GM21619 (cell line): Measurements from ENCODE around the gene OR2F2.

Source experiments
- ATAC-seq: cut with Tn5 transposase; IDR thresholded peaks from one replicate; pipeline ENCODE4 v1.9.1; 2021; ENCODE audit not compliant: unreplicated experiment

Gene OR2F2

GRCh38 chr7:143913945-143914615 is 21.0 kb upstream of the OR2F2 start:
- no peak for ATAC-seq

- no peak for ATAC-seq
Measured at GRCh38 chr7:143914938-143915652, 19.9 kb upstream of the OR2F2 start.

GRCh38 chr7:143924851-143925250 is 10.2 kb upstream of the OR2F2 start:
- ATAC-seq = no peak

GRCh38 chr7:143929224-143929920 is 5.7 kb upstream of the OR2F2 start:
- ATAC-seq = peak; percentile 67

GRCh38 chr7:143931739-143932138 is 3.3 kb upstream of the OR2F2 start:
- ATAC-seq = no peak

GRCh38 chr7:143936087-143937009 is 1.3 kb downstream of the OR2F2 start:
- ATAC-seq = no peak

GRCh38 chr7:143938379-143939243 is 3.6 kb downstream of the OR2F2 start:
- ATAC-seq = no peak

- no peak for ATAC-seq
Measured at GRCh38 chr7:143945423-143945822, 10.4 kb downstream of the OR2F2 start.

- no peak for ATAC-seq
Measured at GRCh38 chr7:143947111-143947510, 12.1 kb downstream of the OR2F2 start.

- no peak for ATAC-seq
Measured at GRCh38 chr7:143948733-143949132, 13.7 kb downstream of the OR2F2 start.

- ATAC-seq = no peak
Measured at GRCh38 chr7:143953421-143953820, 18.4 kb downstream of the OR2F2 start.

- ATAC-seq = no peak
Measured at GRCh38 chr7:143954135-143954534, 19.1 kb downstream of the OR2F2 start.

- no peak for ATAC-seq
Measured at GRCh38 chr7:143954544-143954943, 19.5 kb downstream of the OR2F2 start, which contains the start of gene OR2F1. Gene OR2F1 (plus strand): TSS chr7:143954844. CDS start chr7:143959971, 5,127 bp downstream.

GRCh38 chr7:143958781-143959180 is 23.7 kb downstream of the OR2F2 start:
- ATAC-seq = no peak

GRCh38 chr7:143960813-143961610 is 26.0 kb downstream of the OR2F2 start:
- ATAC-seq = no peak

GRCh38 chr7:143965280-143965679 is 30.2 kb downstream of the OR2F2 start:
- ATAC-seq = no peak

GRCh38 chr7:143967398-143967797 is 32.4 kb downstream of the OR2F2 start:
- no peak for ATAC-seq

GRCh38 chr7:143973870-143974416 is 38.9 kb downstream of the OR2F2 start:
- ATAC-seq = no peak

GRCh38 chr7:143974459-143974858 is 39.4 kb downstream of the OR2F2 start:
- no peak for ATAC-seq
